Endothelial cell (in vitro differentiated cells): ENCODE data around the gene IL12A. TPM values are rescaled to one million over a fixed set of nuclear protein-coding genes. Genes with fewer than 3 reads are reported as not detected.

Source experiments
- DNase-seq: peaks from one replicate; pipeline ENCODE4 v3.0.0; 2021; ENCODE audit warnings: low spot score
- H3K27ac Mint-ChIP-seq: one replicate; pipeline ENCODE4 v1.8.0; 2021; ENCODE audit warnings: mixed read lengths, inconsistent platforms; ENCODE audit not compliant: unreplicated experiment
- H3K27me3 Mint-ChIP-seq: one replicate; pipeline ENCODE4 v1.8.0; 2021; ENCODE audit warnings: mild to moderate bottlenecking, moderate library complexity, mixed read lengths, inconsistent platforms; ENCODE audit not compliant: unreplicated experiment
- H3K36me3 Mint-ChIP-seq: one replicate; pipeline ENCODE4 v1.8.0; 2021; ENCODE audit warnings: mild to moderate bottlenecking, low read depth, mixed read lengths, inconsistent platforms; ENCODE audit not compliant: unreplicated experiment
- H3K4me1 Mint-ChIP-seq: one replicate; pipeline ENCODE4 v1.8.0; 2021; ENCODE audit warnings: mild to moderate bottlenecking, mixed read lengths, inconsistent platforms; ENCODE audit not compliant: unreplicated experiment
- H3K4me3 Mint-ChIP-seq: one replicate; pipeline ENCODE4 v1.8.0; 2021; ENCODE audit warnings: mild to moderate bottlenecking, mixed read lengths, inconsistent platforms; ENCODE audit not compliant: unreplicated experiment
- H3K9me3 Mint-ChIP-seq: one replicate; pipeline ENCODE4 v1.8.0; 2021; ENCODE audit warnings: mixed read lengths, inconsistent platforms; ENCODE audit not compliant: unreplicated experiment
- CTCF ChIP-seq: fragments of 200-600 bp; sonication (generic); IDR thresholded peaks from one replicate; pipeline ENCODE4 v1.5.0; 2021; ENCODE audit warnings: antibody characterized with exemption; ENCODE audit not compliant: unreplicated experiment
- total RNA-seq: library from RNA; stranded (reverse); fragmentation: NEBNext Ultra II Directional; extraction: Animal tissue kit (Norgen Biotek cat#: 25700); gene quantifications from one replicate; pipeline ENCODE4 v1.2.1, GENCODE V29; 2021; ENCODE audit not compliant: unreplicated experiment

The IL12A gene
- total RNA-seq, 1 donor from 2014 or later: 0.67 TPM

- no peak overlapping the region for H3K27ac Mint-ChIP-seq
- peaks cover 7% of the 10 kb centered on the region for H3K27me3 Mint-ChIP-seq
- peak; percentile 34 for TF ChIP-seq CTCF
- no peak overlapping the region for H3K4me3 Mint-ChIP-seq
- H3K36me3 Mint-ChIP-seq: no peaks in the 10 kb centered on the region
- DNase-seq: no peak
- no peaks in the 10 kb centered on the region for H3K9me3 Mint-ChIP-seq
- H3K4me1 Mint-ChIP-seq: no peaks in the 10 kb centered on the region
Measured at GRCh38 chr3:159989973-159990846, 1.6 kb downstream of the IL12A start.

GRCh38 chr3:159991591-159991990 lies 3.0 kb downstream of the IL12A start:
- H3K36me3 Mint-ChIP-seq: no peaks in the 10 kb centered on the region
- H3K9me3 Mint-ChIP-seq: no peaks in the 10 kb centered on the region
- no peak for TF ChIP-seq CTCF
- H3K27ac Mint-ChIP-seq: no peak overlapping the region
- no peaks in the 10 kb centered on the region for H3K4me1 Mint-ChIP-seq
- DNase-seq: no peak
- no peak overlapping the region for H3K4me3 Mint-ChIP-seq
- H3K27me3 Mint-ChIP-seq: peaks cover 7% of the 10 kb centered on the region

- Mint-ChIP-seq H3K27ac (no peak overlapping the region), H3K27me3 (peaks cover 7% of the 10 kb centered on the region), H3K4me3 (no peak overlapping the region), H3K9me3 (no peaks in the 10 kb centered on the region), H3K36me3 (no peaks in the 10 kb centered on the region), H3K4me1 (no peaks in the 10 kb centered on the region)
- DNase-seq: no peak
- no peak for TF ChIP-seq CTCF
Measured at GRCh38 chr3:159992589-159992988, 4.0 kb downstream of the IL12A start.

- DNase-seq: no peak
- Mint-ChIP-seq H3K4me3 (no peak overlapping the region), H3K4me1 (no peaks in the 10 kb centered on the region), H3K27ac (no peak overlapping the region), H3K9me3 (no peaks in the 10 kb centered on the region), H3K36me3 (no peaks in the 10 kb centered on the region), H3K27me3 (peaks cover 3% of the 10 kb centered on the region)
- TF ChIP-seq CTCF: no peak
Measured at GRCh38 chr3:159994182-159994581, 5.5 kb downstream of the IL12A start.

GRCh38 chr3:159995091-159995490 lies 6.5 kb downstream of the IL12A start:
- DNase-seq: no peak
- no peaks in the 10 kb centered on the region for H3K4me1 Mint-ChIP-seq
- H3K27ac Mint-ChIP-seq: no peak overlapping the region
- no peak for TF ChIP-seq CTCF
- H3K27me3 Mint-ChIP-seq: peaks cover 3% of the 10 kb centered on the region
- H3K36me3 Mint-ChIP-seq: no peaks in the 10 kb centered on the region
- no peak overlapping the region for H3K4me3 Mint-ChIP-seq
- H3K9me3 Mint-ChIP-seq: no peaks in the 10 kb centered on the region
